Measurements from ENCODE around the gene CACNA1H.

CACNA1H gene

DNA sequence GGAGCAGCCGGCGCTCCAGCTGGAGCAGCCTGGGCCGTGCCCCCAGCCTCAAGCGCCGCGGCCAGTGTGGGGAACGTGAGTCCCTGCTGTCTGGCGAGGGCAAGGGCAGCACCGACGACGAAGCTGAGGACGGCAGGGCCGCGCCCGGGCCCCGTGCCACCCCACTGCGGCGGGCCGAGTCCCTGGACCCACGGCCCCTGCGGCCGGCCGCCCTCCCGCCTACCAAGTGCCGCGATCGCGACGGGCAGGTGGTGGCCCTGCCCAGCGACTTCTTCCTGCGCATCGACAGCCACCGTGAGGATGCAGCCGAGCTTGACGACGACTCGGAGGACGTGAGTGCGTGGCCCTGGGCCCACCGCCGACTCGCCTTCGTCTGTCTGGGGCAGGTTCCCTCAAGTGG, 56.2 kb downstream of the CACNA1H start:
- Histone ChIP-seq H3K4me1 (ENCODE audit: low read length) (no peaks in the 10 kb centered on the region), H3K9ac (ENCODE audit: low read length) (no peak overlapping the region), H2AFZ (ENCODE audit: low read depth, low read length) (no peak overlapping the region), H3K4me2 (ENCODE audit: low read length) (no peak overlapping the region), H4K20me1 (ENCODE audit: insufficient read depth, low read length) (no peaks in the 10 kb centered on the region), H3K9me3 (ENCODE audit: insufficient read depth, low read length) (no peaks in the 10 kb centered on the region), H3K79me2 (ENCODE audit: low read length) (no peaks in the 10 kb centered on the region), H3K4me3 (ENCODE audit: low read length) (no peak overlapping the region), H3K27me3 (ENCODE audit: low read depth, low read length) (no peaks in the 10 kb centered on the region), H3K27ac (ENCODE audit: low read length) (no peak overlapping the region), H3K36me3 (replicated peaks; ENCODE audit: low read depth, low read length) (no peaks in the 10 kb centered on the region)
- no peak for TF ChIP-seq EZH2phosphoT487 (IDR thresholded peaks at IDR 0.05; ENCODE audit: low read depth)
- TF ChIP-seq, protein P1, sequence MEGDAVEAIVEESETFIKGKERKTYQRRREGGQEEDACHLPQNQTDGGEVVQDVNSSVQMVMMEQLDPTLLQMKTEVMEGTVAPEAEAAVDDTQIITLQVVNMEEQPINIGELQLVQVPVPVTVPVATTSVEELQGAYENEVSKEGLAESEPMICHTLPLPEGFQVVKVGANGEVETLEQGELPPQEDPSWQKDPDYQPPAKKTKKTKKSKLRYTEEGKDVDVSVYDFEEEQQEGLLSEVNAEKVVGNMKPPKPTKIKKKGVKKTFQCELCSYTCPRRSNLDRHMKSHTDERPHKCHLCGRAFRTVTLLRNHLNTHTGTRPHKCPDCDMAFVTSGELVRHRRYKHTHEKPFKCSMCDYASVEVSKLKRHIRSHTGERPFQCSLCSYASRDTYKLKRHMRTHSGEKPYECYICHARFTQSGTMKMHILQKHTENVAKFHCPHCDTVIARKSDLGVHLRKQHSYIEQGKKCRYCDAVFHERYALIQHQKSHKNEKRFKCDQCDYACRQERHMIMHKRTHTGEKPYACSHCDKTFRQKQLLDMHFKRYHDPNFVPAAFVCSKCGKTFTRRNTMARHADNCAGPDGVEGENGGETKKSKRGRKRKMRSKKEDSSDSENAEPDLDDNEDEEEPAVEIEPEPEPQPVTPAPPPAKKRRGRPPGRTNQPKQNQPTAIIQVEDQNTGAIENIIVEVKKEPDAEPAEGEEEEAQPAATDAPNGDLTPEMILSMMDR (IDR thresholded peaks at IDR 0.05; ENCODE audit: low read depth, low read length): no peak

DNA sequence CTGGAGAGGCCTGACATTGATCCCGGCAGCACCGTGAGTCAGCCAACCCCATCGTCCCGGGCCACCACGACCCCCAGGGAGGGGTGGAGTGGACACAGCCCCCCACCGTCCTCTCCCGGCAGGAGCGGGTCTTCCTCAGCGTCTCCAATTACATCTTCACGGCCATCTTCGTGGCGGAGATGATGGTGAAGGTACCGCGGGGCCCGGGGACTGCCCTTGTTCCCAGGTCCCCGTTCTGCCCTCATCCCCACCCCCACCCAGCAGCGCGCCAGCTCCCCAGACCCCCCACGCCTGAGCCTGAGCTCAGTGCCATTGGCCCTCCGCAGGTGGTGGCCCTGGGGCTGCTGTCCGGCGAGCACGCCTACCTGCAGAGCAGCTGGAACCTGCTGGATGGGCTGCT, 57.6 kb downstream of the CACNA1H start:
- Histone ChIP-seq H3K36me3 (replicated peaks; ENCODE audit: low read depth, low read length) (no peaks in the 10 kb centered on the region), H3K27me3 (ENCODE audit: low read depth, low read length) (no peaks in the 10 kb centered on the region)
- TF ChIP-seq EZH2phosphoT487 (IDR thresholded peaks at IDR 0.05; ENCODE audit: low read depth): no peak
- TF ChIP-seq, protein P1 (IDR thresholded peaks at IDR 0.05; ENCODE audit: low read depth, low read length): no peak

DNA sequence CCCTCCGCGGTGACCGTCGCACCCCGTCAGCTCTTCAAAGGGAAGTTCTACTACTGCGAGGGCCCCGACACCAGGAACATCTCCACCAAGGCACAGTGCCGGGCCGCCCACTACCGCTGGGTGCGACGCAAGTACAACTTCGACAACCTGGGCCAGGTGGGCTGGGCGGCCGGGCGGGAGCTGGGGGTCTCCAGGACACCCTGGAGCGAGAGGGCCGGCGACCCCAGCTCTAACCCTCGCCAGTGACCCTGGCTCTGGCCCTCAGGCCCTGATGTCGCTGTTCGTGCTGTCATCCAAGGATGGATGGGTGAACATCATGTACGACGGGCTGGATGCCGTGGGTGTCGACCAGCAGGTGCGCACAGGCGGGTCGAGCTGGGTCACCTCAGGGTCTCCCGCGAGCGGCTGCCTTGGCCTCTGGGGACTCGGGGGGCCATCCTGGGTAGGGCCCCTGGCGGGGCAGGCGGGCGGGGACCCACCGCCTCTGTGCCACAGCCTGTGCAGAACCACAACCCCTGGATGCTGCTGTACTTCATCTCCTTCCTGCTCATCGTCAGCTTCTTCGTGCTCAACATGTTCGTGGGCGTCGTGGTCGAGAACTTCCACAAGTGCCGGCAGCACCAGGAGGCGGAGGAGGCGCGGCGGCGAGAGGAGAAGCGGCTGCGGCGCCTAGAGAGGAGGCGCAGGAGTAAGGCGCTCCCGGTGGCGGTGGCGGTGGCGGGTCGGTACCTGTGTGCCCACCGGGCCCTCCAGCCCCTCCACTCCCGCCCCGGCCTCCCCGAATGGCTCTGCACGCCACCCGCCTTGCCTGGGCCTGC, 58.8 kb downstream of the CACNA1H start:
- TF ChIP-seq, protein P1 (IDR thresholded peaks at IDR 0.05; ENCODE audit: low read depth, low read length): no peak
- no peak for TF ChIP-seq EZH2phosphoT487 (IDR thresholded peaks at IDR 0.05; ENCODE audit: low read depth)
- Histone ChIP-seq H3K27me3 (ENCODE audit: low read depth, low read length) (no peaks in the 10 kb centered on the region), H3K4me2 (ENCODE audit: low read length) (no peak overlapping the region), H3K9me3 (ENCODE audit: insufficient read depth, low read length) (no peaks in the 10 kb centered on the region), H4K20me1 (ENCODE audit: insufficient read depth, low read length) (no peaks in the 10 kb centered on the region), H3K9ac (ENCODE audit: low read length) (no peak overlapping the region), H3K4me3 (ENCODE audit: low read length) (no peak overlapping the region), H3K27ac (ENCODE audit: low read length) (no peak overlapping the region), H3K36me3 (replicated peaks; ENCODE audit: low read depth, low read length) (no peaks in the 10 kb centered on the region), H2AFZ (ENCODE audit: low read depth, low read length) (no peak overlapping the region), H3K79me2 (ENCODE audit: low read length) (no peaks in the 10 kb centered on the region), H3K4me1 (ENCODE audit: low read length) (no peaks in the 10 kb centered on the region)

More for the DNA sequence above, 57.6 kb downstream of the CACNA1H start:
- Histone ChIP-seq H3K4me2 (ENCODE audit: low read length) (no peak overlapping the region), H3K4me1 (ENCODE audit: low read length) (no peaks in the 10 kb centered on the region), H3K9me3 (ENCODE audit: insufficient read depth, low read length) (no peaks in the 10 kb centered on the region), H2AFZ (ENCODE audit: low read depth, low read length) (no peak overlapping the region), H4K20me1 (ENCODE audit: insufficient read depth, low read length) (no peaks in the 10 kb centered on the region), H3K4me3 (ENCODE audit: low read length) (no peak overlapping the region), H3K9ac (ENCODE audit: low read length) (no peak overlapping the region), H3K27ac (ENCODE audit: low read length) (no peak overlapping the region), H3K79me2 (ENCODE audit: low read length) (no peaks in the 10 kb centered on the region)

DNA sequence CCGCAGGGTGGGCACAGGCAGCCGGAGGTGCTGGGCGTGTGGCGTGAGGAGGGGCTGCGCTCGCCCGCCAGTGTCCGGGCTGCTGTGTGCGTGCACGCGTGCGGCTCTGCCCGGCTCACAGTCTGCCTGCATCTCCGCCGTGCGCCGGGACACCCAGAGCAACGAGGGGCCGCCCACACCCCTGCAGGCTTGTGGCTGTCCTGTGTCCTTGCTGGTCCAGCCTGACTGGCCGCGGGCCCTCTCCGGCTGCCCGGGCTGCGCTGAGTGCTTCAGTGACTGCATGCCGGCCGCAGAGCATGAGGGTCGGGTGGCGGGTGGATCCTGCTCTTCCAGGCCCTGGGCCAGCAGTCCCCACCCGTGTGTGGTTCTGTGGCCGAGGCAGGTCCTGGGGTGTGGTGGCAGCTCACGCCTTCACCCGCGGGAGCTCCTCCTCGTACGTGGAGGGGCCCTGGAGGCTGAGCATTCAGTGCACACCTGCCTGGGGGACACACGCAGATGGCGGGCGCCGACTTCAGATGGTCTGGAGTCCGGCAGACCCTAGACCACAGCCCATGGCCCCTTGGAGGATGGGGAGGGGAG, 59.8 kb downstream of the CACNA1H start:
- no peak overlapping the region for H3K27ac ChIP-seq (ENCODE audit: low read length)
- no peaks in the 10 kb centered on the region for H4K20me1 ChIP-seq (ENCODE audit: insufficient read depth, low read length)
- no peaks in the 10 kb centered on the region for H3K36me3 ChIP-seq (replicated peaks; ENCODE audit: low read depth, low read length)
- H3K9ac ChIP-seq (ENCODE audit: low read length): no peak overlapping the region
- H3K4me1 ChIP-seq (ENCODE audit: low read length): no peaks in the 10 kb centered on the region
- no peaks in the 10 kb centered on the region for H3K27me3 ChIP-seq (ENCODE audit: low read depth, low read length)
- H2AFZ ChIP-seq (ENCODE audit: low read depth, low read length): no peak overlapping the region
- no peaks in the 10 kb centered on the region for H3K79me2 ChIP-seq (ENCODE audit: low read length)
- no peak overlapping the region for H3K4me2 ChIP-seq (ENCODE audit: low read length)
- no peaks in the 10 kb centered on the region for H3K9me3 ChIP-seq (ENCODE audit: insufficient read depth, low read length)
- TF ChIP-seq, protein P1 (IDR thresholded peaks at IDR 0.05; ENCODE audit: low read depth, low read length): no peak
- no peak for TF ChIP-seq EZH2phosphoT487 (IDR thresholded peaks at IDR 0.05; ENCODE audit: low read depth)
- H3K4me3 ChIP-seq (ENCODE audit: low read length): no peak overlapping the region

All from OCI-LY3 (cell line).